Lower leg skin (tissue), 3 donors: ENCODE measurements around the gene IFNGR2.
A peak's percentile ranks its signal among the peaks of the same experiment; 100 is the strongest.

Source experiments
- POLR2A ChIP-seq, 2 donors: fragments of 450-650 bp; IDR thresholded peaks; one replicate each; pipeline ENCODE4 v1.6.1; 2016 to 2017; ENCODE audit warnings: antibody characterized with exemption in 2 of 2, mild to moderate bottlenecking in 1 of 2, moderate library complexity in 1 of 2
- TF ChIP-seq, protein P1 (sequence below), 3 donors: fragments of 450-650 bp; IDR thresholded peaks; one replicate each; pipeline ENCODE4 v1.5.1; 2016; ENCODE audit warnings: antibody characterized with exemption in 3 of 3, mild to moderate bottlenecking in 3 of 3, moderate library complexity in 2 of 3

DNA sequence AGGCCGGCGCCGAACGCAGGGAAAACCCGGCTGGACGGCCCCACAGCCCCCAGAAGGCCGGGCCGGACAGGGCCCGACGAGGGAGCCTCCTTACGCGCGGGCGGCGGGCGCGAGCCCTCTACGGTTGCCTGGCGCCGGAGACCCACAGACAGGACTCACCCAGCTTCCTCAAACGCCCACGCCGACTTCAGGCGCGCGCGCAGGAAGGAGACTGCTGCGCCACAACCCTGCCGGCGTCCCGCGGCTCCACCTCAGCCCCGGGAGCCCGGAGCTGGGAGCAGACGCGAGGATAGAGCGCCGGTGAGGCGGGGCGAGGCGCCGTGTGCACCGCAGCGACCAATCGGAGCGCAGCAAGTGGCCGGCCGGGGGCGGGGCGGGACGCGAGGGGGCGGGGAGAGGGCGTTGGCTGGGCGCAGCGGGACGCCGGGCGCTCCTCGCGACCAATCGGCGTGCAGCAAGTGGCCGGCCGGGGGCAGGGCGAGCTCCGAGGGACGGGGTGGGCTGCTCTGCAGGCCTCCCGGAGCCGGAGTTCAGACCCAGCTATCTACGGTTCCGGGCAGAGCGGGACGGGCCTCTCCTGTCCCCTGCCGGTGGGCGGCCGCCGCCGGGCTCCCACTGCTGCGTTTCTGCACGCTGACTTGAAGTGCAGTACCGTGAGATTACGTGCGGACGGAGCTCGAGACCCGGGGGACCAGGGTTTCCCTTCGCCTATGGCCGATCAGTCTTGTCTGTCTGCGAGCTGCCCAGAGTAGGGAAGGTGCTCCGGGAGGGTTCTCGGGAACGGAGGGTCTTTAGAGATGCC lies 76.7 kb downstream of the IFNGR2 start, which contains the start of gene TMEM50B:
- TF ChIP-seq, protein P1, sequence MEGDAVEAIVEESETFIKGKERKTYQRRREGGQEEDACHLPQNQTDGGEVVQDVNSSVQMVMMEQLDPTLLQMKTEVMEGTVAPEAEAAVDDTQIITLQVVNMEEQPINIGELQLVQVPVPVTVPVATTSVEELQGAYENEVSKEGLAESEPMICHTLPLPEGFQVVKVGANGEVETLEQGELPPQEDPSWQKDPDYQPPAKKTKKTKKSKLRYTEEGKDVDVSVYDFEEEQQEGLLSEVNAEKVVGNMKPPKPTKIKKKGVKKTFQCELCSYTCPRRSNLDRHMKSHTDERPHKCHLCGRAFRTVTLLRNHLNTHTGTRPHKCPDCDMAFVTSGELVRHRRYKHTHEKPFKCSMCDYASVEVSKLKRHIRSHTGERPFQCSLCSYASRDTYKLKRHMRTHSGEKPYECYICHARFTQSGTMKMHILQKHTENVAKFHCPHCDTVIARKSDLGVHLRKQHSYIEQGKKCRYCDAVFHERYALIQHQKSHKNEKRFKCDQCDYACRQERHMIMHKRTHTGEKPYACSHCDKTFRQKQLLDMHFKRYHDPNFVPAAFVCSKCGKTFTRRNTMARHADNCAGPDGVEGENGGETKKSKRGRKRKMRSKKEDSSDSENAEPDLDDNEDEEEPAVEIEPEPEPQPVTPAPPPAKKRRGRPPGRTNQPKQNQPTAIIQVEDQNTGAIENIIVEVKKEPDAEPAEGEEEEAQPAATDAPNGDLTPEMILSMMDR (IDR thresholded peaks at IDR 0.05): peak in 1 of 3 donors; percentile 58
- TF ChIP-seq POLR2A (IDR thresholded peaks at IDR 0.05): peak in 1 of 2 donors; percentile 85
